HG02588 (cell line): ENCODE measurements around the gene SIPA1.
"Not testable (repeated sequence)": the region's sequence is repeated elsewhere in the genome, so short reads cannot be mapped to it uniquely, and the experiment has no call there.

ENCODE experiments used
- ATAC-seq: cut with Tn5 transposase; IDR thresholded peaks from one replicate; pipeline ENCODE4 v1.9.1; 2021; ENCODE audit warnings: mild to moderate bottlenecking, moderate library complexity; ENCODE audit not compliant: unreplicated experiment

Gene SIPA1

DNA sequence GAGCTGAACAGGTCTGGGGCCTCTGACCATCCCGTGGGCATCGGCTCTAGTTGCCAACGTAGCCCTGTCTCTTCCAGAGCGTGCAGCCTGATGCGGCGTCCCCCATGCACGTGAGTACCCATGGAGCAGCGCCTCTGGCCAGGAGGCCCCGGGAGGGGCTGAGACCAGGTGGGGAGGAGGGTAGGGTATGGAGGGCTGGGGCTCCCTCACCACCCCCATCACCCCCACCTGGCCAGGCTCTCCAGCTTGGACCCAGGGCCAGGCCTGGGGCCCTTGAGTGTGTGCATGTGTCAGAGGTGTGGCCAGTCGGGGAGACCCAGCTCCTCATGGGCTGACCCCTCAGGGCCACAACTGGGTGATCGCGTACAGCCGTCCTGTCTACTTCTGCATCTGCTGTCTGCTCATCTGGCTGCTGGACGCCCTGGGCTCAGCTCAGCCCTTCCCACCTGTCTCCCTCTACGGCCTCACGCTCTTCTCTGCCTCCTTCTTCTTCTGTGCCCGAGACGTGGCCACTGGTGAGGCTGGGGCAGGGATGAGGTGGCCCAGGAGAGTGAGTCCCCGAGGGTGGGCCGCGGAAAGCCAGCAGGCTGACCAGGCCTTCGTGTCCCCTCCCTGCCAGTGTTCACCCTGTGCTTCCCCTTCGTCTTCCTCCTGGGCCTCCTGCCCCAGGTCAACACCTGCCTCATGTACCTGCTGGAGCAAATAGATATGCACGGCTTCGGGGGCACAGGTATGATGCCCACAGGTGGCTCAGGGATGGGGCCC lies 13.9 kb upstream of the SIPA1 start:
- no peak for ATAC-seq

DNA sequence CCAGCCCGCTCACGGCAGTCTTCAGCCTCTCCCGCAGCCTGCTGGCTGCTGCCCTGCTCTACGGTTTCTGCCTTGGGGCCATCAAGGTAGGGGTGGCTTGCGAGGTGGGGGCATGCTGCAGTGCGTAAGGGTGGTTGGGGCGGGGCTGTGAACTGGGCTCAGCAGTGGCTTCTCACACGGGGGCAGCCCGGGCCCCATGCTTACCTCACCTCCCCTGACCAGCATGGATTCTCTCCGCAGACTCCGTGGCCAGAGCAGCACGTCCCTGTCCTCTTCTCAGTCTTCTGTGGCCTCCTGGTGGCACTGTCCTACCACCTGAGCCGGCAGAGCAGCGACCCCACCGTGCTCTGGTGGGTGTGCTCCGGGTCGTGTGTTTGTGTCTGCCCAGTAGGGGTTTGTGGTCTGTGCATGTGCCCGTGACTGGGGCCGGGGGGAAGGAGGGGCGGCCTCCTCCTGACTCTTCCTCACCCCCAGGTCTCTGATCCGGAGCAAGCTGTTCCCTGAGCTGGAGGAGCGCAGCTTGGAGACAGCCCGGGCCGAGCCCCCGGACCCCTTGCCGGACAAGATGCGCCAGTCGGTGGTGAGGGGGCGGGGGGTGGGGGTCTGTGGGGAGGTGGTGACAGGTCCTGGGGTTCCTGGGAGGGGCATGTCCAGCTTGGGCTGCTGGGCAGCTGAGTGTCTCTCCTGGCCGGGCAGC lies 12.8 kb upstream of the SIPA1 start:
- no peak for ATAC-seq

- ATAC-seq, result no peak
Measured at GRCh38 chr11:65625628-65626342, 12.1 kb upstream of the SIPA1 start.

DNA sequence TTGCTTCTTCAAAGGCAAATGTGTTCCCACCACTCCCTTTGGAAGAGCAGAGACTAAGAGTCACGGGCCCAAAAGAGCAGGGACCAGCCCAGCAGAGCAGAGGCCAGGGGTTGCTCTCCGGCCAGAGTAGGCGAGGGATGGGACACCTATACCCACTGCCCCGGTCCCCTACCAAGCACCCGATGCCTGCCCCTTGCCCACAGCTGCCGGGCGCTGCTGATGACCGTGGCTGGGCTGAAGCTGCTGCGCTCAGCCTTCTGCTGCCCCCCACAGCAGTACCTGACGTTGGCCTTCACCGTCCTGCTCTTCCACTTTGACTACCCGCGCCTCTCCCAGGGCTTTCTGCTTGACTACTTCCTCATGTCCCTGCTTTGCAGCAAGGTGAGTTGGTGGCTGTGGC lies 10.7 kb upstream of the SIPA1 start:
- no peak for ATAC-seq

GRCh38 chr11:65629579-65629978 lies 8.3 kb upstream of the SIPA1 start:
- ATAC-seq, result no peak

DNA sequence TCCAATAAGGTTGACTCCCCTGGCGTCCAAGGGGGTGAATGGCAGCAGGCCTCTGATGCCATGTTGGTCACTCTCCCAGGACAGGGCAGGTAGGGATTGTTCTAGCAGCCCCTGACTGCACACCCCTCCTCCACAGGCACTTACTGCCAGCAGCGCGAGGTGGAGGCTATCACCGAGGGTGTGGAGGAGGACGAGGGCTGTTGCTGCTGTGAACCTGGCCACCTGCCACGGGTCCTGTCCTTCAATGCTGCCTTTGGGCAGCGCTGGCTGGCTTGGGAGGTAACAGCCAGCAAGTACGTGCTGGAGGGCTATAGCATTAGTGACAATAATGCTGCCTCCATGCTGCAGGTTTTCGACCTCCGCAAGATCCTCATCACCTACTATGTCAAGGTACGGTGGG lies 7.7 kb upstream of the SIPA1 start:
- no peak for ATAC-seq

GRCh38 chr11:65633390-65634108 lies 4.4 kb upstream of the SIPA1 start:
- no peak for ATAC-seq

- ATAC-seq, result no peak
Measured at GRCh38 chr11:65634109-65634436, 3.8 kb upstream of the SIPA1 start.

DNA sequence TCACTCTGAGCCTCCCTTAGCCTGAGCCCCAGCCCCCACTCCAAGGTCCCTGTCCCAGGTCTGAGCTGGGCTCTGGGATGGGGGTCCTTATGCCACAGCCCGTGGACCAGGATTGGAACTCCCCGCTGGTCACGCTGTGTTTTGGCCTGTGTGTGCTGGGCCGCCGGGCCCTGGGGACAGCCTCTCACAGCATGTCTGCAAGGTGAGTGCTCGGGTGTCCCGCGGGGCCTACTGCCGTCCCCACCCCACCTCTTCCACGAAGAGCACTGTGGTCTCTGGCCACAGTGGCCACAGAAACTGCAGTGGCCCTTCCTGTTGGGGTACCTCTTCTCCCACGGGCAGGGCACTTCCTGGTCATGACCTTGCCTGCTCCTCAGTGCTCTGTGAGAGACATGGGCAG lies 3.5 kb upstream of the SIPA1 start:
- no peak for ATAC-seq

DNA sequence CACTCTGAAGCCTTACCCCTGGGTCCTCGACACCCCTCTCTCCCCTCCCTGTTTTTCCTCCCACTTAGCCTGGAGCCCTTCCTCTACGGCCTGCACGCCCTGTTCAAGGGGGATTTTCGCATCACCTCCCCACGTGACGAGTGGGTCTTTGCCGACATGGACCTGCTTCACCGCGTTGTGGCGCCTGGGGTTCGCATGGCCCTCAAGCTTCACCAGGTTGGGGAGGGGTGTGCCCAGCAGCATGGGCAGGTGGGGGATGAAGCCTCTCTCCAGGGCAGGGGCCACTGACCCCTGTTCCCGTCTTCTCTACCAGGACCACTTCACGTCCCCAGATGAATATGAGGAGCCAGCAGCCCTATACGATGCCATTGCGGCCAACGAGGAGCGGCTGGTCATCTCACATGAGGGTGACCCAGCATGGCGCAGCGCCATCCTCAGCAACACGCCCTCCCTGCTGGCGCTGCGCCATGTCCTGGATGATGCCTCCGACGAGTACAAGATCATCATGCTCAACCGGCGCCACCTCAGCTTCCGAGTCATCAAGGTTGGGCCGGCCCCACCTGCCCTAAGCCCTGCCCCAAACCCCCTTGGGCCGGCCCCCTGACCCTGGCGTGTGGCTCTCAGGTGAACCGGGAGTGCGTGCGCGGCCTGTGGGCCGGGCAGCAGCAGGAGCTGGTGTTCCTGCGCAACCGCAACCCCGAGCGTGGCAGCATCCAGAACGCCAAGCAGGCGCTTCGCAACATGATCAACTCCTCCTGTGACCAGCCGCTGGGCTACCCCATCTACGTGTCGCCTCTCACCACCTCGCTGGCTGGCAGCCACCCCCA lies 2.8 kb upstream of the SIPA1 start:
- no peak for ATAC-seq

- no peak for ATAC-seq
Measured at GRCh38 chr11:65636108-65637031, 1.5 kb upstream of the SIPA1 start.

DNA sequence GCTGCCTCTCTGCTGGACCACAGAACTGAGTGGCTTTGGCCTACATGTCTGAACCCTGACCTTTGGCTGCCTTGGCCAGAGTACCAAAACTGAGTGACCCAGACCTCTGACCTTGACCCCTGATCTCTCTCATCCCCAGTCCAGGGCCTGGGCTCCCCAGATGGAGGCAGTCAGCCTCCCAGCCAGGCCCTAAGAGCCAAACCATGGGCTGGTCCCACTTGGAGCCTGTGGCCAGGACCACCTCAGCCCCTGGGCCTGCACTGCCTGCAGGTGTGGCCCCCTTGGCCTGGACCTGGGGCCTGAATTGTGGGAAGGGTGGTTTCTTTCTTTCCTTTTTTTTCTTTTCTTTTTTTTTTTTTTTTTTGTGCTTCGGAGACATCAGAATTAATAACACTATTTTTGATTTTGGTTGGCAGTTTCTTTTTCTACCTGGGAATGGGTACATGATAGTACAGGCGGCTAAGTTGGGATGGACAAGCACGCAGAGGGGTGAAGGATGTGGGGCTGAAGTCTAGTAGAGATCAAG lies 806 bp upstream of the SIPA1 start:
- ATAC-seq, result no peak

DNA sequence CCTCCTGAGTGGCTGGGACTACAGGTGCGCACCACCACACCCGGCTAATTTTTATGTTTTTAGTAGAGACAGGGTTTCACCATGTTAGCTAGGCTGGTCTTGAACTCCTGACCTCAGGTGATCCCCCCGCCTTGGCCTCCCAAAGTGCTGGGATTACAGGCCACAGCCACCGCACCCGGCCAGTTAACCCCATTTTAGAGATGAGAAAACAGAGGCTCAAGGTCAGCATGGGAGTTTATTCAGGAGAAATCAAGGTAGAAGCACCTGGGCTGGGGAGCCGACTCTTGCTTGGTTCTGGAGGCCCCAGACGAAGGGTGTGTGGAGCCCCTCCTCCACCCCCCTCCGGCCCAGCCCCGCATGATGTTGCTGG lies 1.3 kb downstream of the SIPA1 start:
- ATAC-seq, result not testable (repeated sequence)

DNA sequence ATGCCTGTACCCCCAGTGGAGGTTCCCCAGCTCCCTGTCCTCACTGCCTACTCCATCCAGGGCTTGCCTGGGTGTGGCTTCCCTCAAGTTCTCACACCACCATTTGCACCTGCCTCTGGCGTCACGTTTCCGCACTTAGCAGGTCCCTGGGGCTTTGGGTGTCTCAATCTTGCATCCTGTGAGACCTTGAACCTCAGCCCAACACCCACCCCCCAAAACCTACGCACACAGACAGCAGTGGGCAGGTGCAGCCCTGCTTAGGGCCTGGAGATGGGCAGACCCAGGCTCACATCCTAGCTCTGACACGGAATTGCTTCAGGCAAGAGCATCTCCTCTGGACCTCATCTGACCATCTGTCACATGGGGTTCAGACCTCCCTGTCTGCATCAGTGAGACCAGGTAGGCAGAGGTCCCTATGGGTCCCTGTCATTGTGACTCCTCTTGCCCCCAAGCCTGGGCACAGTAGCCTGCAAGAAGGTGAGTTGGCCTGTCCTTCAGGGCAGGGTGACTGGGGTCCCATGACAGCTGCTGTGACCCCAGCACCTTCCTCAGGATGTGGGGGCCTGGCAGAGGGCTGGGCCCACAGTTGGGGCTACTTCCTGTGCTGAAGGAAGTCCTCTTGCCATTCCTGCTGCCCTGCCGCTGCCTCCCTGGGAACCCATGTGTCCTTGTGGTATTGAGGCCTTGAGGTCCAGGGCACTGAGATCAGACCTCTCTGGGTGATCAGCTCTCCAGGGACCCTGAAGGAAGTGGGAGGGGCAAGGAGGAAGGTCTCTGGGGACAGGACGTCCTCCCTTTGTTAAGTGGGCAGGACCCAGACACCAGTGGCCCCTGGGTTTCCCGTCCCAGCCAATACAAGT lies 2.0 kb downstream of the SIPA1 start:
- peak; percentile 38 for ATAC-seq

DNA sequence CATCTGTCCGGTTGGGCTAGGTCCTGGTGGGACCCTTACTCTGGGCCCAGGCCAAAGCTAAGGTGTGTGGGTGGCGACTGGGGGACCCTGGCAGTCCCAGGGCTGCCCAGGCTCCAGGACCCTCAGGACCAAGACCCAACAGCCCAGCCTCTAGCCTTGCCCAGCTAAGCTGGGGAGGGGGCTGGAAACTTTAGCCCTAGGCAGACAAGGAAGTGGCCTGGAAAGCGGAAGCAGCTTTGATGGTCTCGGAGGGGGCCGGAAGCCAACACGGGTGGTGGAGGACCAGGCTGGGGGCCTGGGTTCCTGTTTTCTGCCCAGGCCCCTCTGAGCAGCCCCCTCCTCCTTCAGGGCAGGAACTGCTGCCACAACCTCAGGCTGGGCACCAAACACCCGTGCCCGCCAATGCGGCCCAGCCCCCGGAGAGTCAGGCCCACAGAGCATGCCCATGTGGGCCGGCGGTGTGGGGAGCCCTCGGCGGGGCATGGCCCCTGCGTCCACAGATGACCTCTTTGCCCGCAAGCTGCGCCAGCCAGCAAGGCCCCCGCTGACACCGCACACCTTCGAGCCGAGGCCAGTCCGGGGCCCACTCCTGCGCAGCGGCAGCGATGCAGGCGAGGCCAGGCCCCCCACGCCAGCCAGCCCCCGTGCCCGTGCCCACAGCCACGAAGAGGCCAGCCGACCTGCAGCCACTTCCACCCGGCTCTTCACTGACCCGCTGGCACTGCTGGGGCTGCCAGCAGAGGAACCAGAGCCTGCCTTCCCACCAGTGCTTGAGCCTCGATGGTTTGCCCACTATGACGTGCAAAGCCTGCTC lies 2.8 kb downstream of the SIPA1 start:
- no peak for ATAC-seq

DNA sequence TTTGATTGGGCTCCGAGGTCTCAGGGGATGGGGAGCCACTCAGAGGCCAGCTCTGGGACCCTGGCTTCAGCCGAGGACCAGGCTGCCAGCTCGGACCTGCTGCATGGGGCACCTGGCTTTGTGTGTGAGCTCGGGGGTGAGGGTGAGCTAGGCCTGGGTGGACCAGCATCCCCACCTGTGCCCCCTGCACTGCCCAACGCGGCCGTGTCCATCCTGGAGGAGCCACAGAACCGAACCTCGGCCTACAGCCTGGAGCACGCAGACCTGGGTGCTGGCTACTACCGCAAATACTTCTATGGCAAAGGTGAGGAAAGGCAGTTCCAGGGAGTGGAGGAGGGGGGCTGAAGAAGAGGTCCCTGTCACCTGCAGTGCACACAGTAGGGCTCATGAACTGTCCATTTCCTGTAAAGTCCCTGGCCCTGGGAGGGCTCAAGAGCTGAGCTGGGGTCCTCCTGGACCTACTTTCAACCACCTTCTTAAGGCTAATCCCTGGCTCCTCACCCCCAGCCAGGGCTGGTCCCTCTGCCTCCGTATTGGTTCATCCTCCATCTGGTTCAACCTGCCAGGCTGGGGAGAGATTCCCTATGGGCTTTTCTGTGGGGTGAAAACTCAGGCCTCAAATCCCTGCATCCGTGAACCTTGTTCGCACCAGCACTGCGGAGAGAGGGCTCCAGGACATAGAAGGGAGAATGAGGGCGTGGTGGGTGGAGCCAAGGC lies 3.6 kb downstream of the SIPA1 start:
- no peak for ATAC-seq
